Activated CD4-positive, CD25-positive, alpha-beta regulatory T cell (primary cell): ENCODE measurements around the gene DNAH8.

Experiments used
- DNase-seq, 4 experiments: peaks; one replicate each; lab custom pipeline; 2025; lab: John Stamatoyannopoulos, UW

DNAH8 gene

GRCh38 chr6:38702558-38703397, 12.3 kb upstream of the DNAH8 start, which contains the start of gene GLO1:
Gene GLO1 (minus strand): TSS chr6:38703145. CDS start chr6:38703054, 91 bp downstream.
- DNase-seq: peak; percentile 82 to 90 (median 86)

DNA sequence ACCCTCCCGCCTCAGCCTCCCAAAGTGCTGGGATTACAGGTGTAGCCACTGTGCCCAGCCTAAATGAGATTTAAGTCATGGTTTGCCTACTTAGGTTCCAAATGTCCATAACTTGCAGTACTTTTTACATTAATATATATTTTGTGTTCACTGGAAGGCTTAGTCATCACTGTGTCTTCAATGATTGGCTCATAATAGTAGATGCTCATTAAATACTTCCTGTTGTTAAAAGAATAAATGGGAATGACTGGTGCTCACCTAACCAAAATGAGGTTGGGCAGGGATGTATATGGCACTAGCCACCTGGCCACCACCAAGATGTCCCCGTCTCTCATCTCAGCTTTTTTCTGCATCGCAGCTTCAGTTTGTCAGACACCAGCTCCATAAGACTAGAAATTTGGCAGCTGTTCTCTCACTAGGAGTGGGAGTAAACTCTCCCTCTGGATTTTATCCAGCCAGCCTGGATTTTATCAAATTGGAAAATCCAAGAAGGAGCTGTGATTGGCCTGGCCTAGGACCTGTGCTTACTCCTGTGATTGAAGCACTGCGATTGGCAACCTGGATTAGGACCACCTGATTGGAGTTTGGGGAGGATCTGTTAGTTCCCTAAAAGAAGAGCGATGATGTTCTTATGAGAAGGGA, 11.0 kb upstream of the DNAH8 start:
- no peak for DNase-seq

- no peak for DNase-seq
Observed at GRCh38 chr6:38705924-38706323, 9.2 kb upstream of the DNAH8 start.

DNA sequence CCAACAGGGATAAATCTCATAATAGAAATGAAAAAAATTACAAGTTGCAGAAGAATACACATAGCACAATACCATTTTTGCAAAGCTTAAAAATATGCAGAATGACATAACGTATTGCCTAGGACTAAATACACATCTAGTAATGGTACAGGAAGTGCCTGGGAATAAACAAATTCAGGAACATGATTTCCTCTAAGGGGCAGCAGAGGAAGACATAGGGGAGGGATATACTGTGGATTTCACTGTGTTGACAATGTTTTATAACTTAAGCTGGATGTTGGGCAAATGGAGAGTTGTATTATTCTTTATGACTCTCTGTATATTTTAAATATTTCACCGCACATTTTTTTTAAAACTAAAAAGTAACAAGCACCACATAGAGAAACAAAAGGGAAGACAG, 6.6 kb upstream of the DNAH8 start:
- DNase-seq: no peak

DNA sequence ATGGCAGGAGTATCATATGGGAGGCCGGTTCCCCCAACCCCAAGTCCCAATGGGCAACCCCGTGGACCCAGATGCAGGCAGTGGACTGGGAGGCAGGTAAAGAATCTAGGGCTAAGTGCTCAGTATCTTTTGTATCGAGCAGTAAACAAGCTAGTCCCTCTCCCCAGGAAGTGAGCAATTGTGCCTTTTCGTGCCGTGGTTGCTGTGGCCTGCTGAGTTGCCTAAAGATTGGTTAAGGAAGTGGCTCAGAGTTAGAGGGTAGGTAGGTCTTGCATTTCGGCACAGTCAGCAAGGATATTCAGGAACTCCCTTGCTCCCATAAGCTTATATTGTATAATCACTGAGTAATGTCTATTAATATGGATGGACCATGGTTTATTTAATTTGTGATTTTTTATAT, 1.3 kb upstream of the DNAH8 start:
- DNase-seq: no peak

GRCh38 chr6:38714239-38715015, 684 bp upstream of the DNAH8 start:
- no peak for DNase-seq

DNA sequence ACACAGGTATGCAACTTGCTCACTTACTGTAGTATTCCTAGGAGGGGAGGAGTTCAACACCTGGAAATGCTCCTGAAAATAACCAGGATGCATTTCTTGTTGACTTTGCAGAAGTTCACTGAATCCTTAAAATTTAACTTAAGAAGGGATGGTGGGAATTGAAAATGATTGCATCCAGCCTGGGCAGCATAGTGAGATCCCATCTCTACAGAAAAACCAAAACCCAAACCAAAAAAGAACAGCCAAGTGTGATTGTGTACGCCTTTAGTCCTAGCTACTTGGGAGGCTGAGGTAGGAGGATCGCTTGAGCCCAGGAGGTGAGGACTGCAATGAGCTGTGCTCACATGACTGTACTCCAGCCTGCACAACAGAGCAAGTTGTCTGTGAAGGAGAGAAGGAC, 1.7 kb downstream of the DNAH8 start:
- no peak for DNase-seq

- no peak for DNase-seq
Observed at GRCh38 chr6:38719358-38719757, 4.2 kb downstream of the DNAH8 start.

DNA sequence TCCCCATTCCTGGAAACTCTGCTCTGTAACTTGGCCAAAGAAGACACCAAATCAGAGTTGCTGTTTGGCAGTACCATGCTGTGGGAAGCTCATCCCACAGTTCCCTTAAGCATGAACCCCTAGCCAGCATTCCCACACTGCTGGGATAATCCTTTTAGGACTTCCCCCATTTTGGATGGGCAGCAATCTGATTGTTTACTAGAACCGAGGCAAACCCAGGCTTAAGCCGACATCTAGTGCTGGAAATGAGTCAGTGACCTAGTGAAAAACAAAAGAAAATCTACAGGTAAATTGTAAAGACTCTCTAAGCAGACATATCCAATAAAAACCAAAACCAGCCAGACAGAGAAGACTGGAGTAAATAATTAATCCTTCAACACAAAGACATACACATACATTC, 5.2 kb downstream of the DNAH8 start:
- DNase-seq: no peak

DNA sequence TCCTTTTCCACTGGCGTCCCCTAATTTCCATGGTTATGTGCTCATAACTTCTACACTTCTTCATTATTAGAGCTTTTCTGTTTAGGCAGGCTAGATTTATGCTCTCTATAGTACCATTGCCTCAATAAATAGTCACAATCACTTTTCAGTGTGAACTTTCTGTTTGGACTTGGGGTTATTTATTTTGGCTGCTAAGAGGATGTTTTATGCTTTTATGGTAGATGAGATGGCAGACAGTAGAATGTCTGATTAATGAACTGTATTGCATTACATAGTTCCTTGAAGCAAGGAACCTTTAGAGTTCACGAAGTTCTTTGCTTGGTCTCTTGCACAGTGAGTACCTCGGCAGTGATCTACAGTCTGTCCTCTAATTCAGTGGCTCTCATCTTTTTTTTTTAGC, 6.9 kb downstream of the DNAH8 start:
- DNase-seq: no peak

DNA sequence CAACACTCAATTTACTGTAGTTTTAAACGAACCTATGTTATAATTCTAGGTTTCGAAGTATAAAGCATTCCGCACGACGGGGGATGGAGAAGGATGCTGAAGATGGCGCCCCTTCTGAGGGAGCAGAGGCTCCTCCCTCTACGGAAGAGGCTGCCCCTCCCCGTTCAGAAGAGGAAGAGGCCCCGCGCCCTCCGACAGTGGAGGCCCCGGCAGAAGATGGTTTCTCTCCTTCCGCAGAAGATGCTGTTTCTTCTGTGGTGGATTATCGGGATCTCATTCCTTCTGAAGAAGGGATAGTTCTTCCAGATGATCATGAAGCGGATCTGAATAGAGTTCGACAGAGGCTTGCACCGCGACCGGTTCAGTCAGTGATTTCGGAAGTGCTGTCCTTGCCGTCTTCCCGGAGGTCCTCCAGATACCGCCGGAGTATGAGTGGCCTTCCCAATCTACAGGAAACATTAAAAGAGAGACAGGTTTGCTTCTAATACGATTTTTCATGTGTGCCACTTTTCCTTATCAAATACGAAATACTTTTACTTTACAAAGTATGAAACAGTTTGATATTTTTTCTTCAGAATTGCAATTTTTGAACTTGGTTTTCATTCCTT, 7.7 kb downstream of the DNAH8 start:
- DNase-seq: no peak

DNA sequence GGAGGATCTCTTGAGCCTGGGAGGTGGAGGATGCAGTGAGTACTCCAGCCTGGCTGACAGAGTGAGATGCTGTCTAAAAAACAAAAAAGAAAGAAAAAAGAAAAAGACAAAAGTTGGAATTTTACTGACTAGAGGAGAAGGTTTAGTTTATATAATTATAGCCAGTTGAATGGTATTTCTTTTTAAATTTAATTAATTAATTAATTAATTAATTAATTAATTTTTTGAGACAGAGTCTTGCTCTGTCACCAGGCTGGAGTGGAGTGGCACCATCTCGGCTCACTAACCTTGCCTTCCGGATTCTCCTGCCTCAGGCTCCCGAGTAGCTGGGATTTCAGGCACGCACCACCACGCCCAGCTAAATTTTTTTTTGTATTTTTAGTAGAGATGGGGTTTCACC, 8.7 kb downstream of the DNAH8 start:
- no peak for DNase-seq

- no peak for DNase-seq
Observed at GRCh38 chr6:38724343-38724742, 9.2 kb downstream of the DNAH8 start.

GRCh38 chr6:38725414-38726183, 10.5 kb downstream of the DNAH8 start:
- no peak for DNase-seq

DNA sequence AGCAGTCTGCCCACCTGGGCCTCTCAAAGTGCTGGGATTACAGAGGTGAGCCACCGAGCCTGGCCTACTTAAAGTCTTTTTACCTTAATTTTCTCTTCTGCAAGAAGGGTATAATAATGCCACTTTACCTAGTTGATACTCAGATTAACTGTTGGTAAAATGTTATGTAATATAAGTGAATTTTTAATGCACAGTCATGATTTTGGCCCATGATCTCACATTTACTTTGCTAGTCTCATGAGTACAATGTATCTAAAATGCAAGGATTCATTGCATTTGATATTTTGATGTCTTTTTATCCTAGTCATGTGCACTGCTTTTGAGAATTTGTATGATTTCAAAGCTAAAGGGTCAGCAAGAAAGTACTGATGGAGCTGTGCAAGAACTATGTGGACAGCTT, 13.1 kb downstream of the DNAH8 start:
- no peak for DNase-seq

- DNase-seq: no peak
Observed at GRCh38 chr6:38730140-38730862, 15.2 kb downstream of the DNAH8 start.

GRCh38 chr6:38736951-38737350, 21.8 kb downstream of the DNAH8 start:
- no peak for DNase-seq

GRCh38 chr6:38738261-38738660, 23.1 kb downstream of the DNAH8 start:
- DNase-seq: no peak

- DNase-seq: no peak
Observed at GRCh38 chr6:38739532-38739931, 24.4 kb downstream of the DNAH8 start.

DNA sequence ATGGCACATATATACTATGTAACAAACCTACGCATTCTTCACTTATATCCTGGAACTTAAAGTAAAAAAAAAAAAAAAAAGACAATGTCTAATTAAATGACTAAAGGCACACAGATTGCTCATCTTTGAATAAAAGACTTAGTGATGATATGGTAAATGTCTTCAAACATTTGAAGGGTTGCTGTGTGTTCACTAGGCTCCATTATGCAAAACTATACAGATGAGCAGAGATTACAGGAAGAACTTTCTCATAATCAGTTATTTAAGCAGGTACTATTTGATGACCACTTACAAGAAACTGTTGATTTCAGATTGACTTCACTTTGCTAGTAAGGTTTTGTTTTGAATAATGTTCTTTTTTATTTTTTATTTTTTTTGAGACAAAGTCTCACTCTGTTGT, 34.4 kb downstream of the DNAH8 start:
- no peak for DNase-seq
